Thymus (tissue), 11 donors: ENCODE data around the gene TBC1D23. TPM values are rescaled to one million over a fixed set of nuclear protein-coding genes. Genes with fewer than 3 reads are reported as not detected.
"Not testable (repeated sequence)": the region's sequence is repeated elsewhere in the genome, so short reads cannot be mapped to it uniquely, and the experiment has no call there.

Source experiments
- DNase-seq, 9 donors: peaks; one replicate each; pipeline ENCODE4 v3.0.0-alpha.2; 2013; ENCODE audit warnings: low spot score in 9 of 9, low read depth in 6 of 9, missing footprints in 1 of 9
- H3K27ac ChIP-seq, 2 donors: one replicate each; pipeline ENCODE4 v1.5.1; 2013; ENCODE audit warnings: control low read depth in 1 of 2, low read depth in 1 of 2, low read length in 1 of 2, mild to moderate bottlenecking in 1 of 2, moderate library complexity in 1 of 2
- H3K27me3 ChIP-seq, 2 donors: one replicate each; pipeline ENCODE4 v1.5.1; 2013; ENCODE audit warnings: low read length in 1 of 2; ENCODE audit not compliant: control insufficient read depth in 2 of 2, insufficient read depth in 1 of 2
- H3K36me3 ChIP-seq, 2 donors: one replicate each; pipeline ENCODE4 v1.5.1; 2013; ENCODE audit warnings: low read length in 1 of 2, mild to moderate bottlenecking in 1 of 2, moderate library complexity in 1 of 2; ENCODE audit not compliant: control insufficient read depth in 2 of 2, insufficient read depth in 2 of 2
- H3K4me1 ChIP-seq, 2 donors: one replicate each; pipeline ENCODE4 v1.5.1; 2013; ENCODE audit warnings: low read length in 2 of 2; ENCODE audit not compliant: control insufficient read depth in 2 of 2, insufficient read depth in 2 of 2
- H3K4me3 ChIP-seq, 2 donors: one replicate each; pipeline ENCODE4 v1.5.1; 2013; ENCODE audit warnings: low read length in 2 of 2, control low read depth in 1 of 2, mild to moderate bottlenecking in 1 of 2
- H3K9me3 ChIP-seq, 2 donors: one replicate each; pipeline ENCODE4 v1.5.1; 2013; ENCODE audit warnings: low read length in 1 of 2, mild to moderate bottlenecking in 1 of 2; ENCODE audit not compliant: control insufficient read depth in 2 of 2, insufficient read depth in 1 of 2
- WGBS: extraction: QIAGEN DNeasy Blood & Tissue Kit; methylation state at CpG from one replicate; pipeline ENCODE4 v1.1.7; 2013; 5-methylcytosine and 5-hydroxymethylcytosine counted together
- polyA plus RNA-seq: library from polyadenylated mRNA; stranded (reverse); fragments of 200-250 nt; gene quantifications from one replicate; pipeline ENCODE4 v1.2.3, GENCODE V29; 2013
- total RNA-seq: library from RNA; stranded (reverse); fragments of 120-200 nt; gene quantifications from one replicate; pipeline ENCODE4 v1.2.4, GENCODE V29; 2013
- donor health status: healthy.

The TBC1D23 gene
- total and polyA plus RNA-seq, 2 donors, result 26.0 to 39.6 TPM

DNA sequence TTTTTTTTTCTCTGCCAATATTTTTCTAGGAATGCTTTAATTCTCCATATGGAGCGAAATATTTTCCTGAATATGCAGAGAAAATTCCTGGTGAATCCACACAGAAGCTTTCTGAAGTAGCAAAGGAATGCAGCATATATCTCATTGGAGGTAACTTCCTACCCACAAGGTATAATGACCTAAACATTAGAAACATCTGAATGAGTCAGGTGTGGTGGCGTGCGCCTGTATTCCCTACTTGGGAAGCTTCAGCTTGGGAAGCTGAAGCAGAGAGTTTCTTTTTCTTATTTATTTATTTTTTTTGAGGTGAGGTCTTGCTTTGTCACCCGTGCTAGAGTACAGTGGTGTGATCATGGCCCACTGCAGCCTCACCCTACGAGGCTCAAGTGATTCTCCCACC is 79.0 kb downstream of the TBC1D23 start:
- Histone ChIP-seq H3K9me3 (no peaks in the 10 kb centered on the region), H3K27ac (no peak overlapping the region), H3K36me3 (peaks cover 7 to 8% of the 10 kb centered on the region in 2 donors), H3K4me1 (peaks cover 3 to 4% of the 10 kb centered on the region in 2 donors), H3K4me3 (no peak overlapping the region), H3K27me3 (no peaks in the 10 kb centered on the region)
- DNase-seq, result no peak
- 97% methylated on average over 5 of the region's 5 CpGs for WGBS

DNA sequence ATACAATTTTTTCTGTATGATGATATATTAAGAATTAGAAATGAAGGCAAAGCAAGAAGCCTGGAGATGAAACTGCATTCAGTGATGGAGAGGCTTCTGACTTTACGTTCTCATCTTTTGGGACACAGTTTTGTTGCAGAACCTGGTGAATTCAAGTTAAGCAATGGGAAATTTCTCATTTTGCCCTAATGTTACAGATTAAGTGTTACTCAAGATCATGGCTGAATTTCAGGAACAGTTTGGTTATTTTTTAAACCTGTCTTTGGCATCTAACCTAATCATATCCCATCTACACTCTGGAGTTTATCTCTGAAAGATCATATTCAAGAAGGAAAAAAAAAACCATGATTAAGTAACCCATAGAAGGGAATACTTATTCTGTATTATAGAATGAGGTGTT is 79.7 kb downstream of the TBC1D23 start:
- WGBS, result 99% methylated on average over 1 of the region's 1 CpG

GRCh38 chr3:100348727-100349126 is 87.9 kb downstream of the TBC1D23 start:
- Histone ChIP-seq H3K4me3 (no peak overlapping the region), H3K4me1 (no peaks in the 10 kb centered on the region), H3K27ac (no peak overlapping the region), H3K36me3 (peaks cover 12 to 48% of the 10 kb centered on the region in 2 donors), H3K9me3 (no peaks in the 10 kb centered on the region), H3K27me3 (no peaks in the 10 kb centered on the region)
- WGBS, result 98% methylated on average over 5 of the region's 5 CpGs
- no peak for DNase-seq

More for the DNA sequence above, 79.7 kb downstream of the TBC1D23 start:
- H3K4me1 ChIP-seq, result peaks cover 0 to 1% of the 10 kb centered on the region in 2 donors
- H3K4me3 ChIP-seq, result no peak overlapping the region
- no peaks in the 10 kb centered on the region for H3K27me3 ChIP-seq
- H3K27ac ChIP-seq, result no peak overlapping the region
- DNase-seq, result no peak
- H3K9me3 ChIP-seq, result no peaks in the 10 kb centered on the region
- peaks cover 7 to 10% of the 10 kb centered on the region in 2 donors for H3K36me3 ChIP-seq

GRCh38 chr3:100351770-100352169 is 91.0 kb downstream of the TBC1D23 start:
- H3K36me3 ChIP-seq, result peaks cover 10 to 63% of the 10 kb centered on the region in 2 donors
- H3K9me3 ChIP-seq, H3K4me1 ChIP-seq, H3K27me3 ChIP-seq, DNase-seq, H3K27ac ChIP-seq, H3K4me3 ChIP-seq: not testable (repeated sequence)
- WGBS, result 100% methylated on average over 1 of the region's 2 CpGs

- Histone ChIP-seq H3K4me3 (no peak overlapping the region), H3K36me3 (peaks cover 10 to 60% of the 10 kb centered on the region in 2 donors), H3K4me1 (no peaks in the 10 kb centered on the region), H3K27me3 (no peaks in the 10 kb centered on the region), H3K9me3 (no peaks in the 10 kb centered on the region), H3K27ac (no peak overlapping the region)
- no peak for DNase-seq
- WGBS, result 97% methylated on average over 10 of the region's 10 CpGs
Observed at GRCh38 chr3:100352296-100353231, 91.8 kb downstream of the TBC1D23 start.

- H3K36me3 ChIP-seq, result peaks cover 10 to 42% of the 10 kb centered on the region in 2 donors
- no peak overlapping the region for H3K4me3 ChIP-seq
- no peaks in the 10 kb centered on the region for H3K27me3 ChIP-seq
- no peaks in the 10 kb centered on the region for H3K9me3 ChIP-seq
- WGBS, result 97% methylated on average over 3 of the region's 3 CpGs
- no peaks in the 10 kb centered on the region for H3K4me1 ChIP-seq
- H3K27ac ChIP-seq, result no peak overlapping the region
- no peak for DNase-seq
Observed at GRCh38 chr3:100354850-100355249, 94.1 kb downstream of the TBC1D23 start.

DNA sequence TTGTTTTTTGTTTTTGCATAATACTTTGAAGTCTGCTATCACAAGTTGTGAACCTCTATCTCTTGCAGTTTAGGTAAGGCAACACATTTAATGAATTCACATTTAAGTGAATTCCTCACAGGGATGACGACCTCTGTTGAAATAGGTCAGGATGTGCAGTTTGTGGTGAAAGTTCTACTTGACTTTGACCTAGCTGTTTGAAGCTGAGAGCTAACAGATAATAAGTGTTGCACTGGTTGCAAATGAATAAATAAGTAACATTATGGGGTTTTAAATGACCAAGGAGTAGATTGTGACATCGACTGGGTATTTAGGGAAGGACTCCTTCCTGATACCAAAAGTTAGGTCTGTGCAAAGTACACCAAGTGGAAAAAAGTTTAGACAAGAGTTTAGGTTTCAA is 97.6 kb downstream of the TBC1D23 start:
- Histone ChIP-seq H3K4me1 (no peaks in the 10 kb centered on the region), H3K27me3 (no peaks in the 10 kb centered on the region), H3K36me3 (peaks cover 6 to 38% of the 10 kb centered on the region in 2 donors), H3K4me3 (no peak overlapping the region), H3K9me3 (no peaks in the 10 kb centered on the region), H3K27ac (no peak overlapping the region)
- DNase-seq, result no peak
- WGBS, result 96% methylated on average over 2 of the region's 2 CpGs

GRCh38 chr3:100359035-100359434 is 98.2 kb downstream of the TBC1D23 start:
- Histone ChIP-seq H3K27me3 (no peaks in the 10 kb centered on the region), H3K4me3 (no peak overlapping the region), H3K9me3 (no peaks in the 10 kb centered on the region), H3K36me3 (peaks cover 3 to 37% of the 10 kb centered on the region in 2 donors), H3K27ac (no peak overlapping the region), H3K4me1 (no peaks in the 10 kb centered on the region)
- WGBS, result 98% methylated on average over 3 of the region's 3 CpGs
- no peak for DNase-seq

GRCh38 chr3:100360757-100361496 is 100.1 kb downstream of the TBC1D23 start:
- Histone ChIP-seq H3K9me3 (no peaks in the 10 kb centered on the region), H3K36me3 (peaks cover under 1 to 35% of the 10 kb centered on the region in 2 donors), H3K4me1 (no peaks in the 10 kb centered on the region), H3K4me3 (no peak overlapping the region), H3K27ac (no peak overlapping the region), H3K27me3 (no peaks in the 10 kb centered on the region)
- WGBS, result 87% methylated on average over 4 of the region's 4 CpGs
- DNase-seq, result no peak
